Measurements from ENCODE around the gene TBC1D9.

Gene TBC1D9

GRCh38 chr4:140781596-140781995, 25.4 kb upstream of the TBC1D9 start:
- Histone ChIP-seq H3K27ac (ENCODE audit: poor library complexity, severe bottlenecking) (no peak overlapping the region), H3K36me3 (ENCODE audit: low read depth) (no peaks in the 10 kb centered on the region), H3K27me3 (ENCODE audit: insufficient read depth, poor library complexity, severe bottlenecking) (no peaks in the 10 kb centered on the region), H3K9me3 (ENCODE audit: severe bottlenecking) (no peaks in the 10 kb centered on the region), H3K4me3 (ENCODE audit: severe bottlenecking) (no peak overlapping the region), H3K4me1 (ENCODE audit: insufficient read depth, poor library complexity, severe bottlenecking) (no peaks in the 10 kb centered on the region)
- no peak for TF ChIP-seq CTCF (IDR thresholded peaks at IDR 0.05; ENCODE audit: poor library complexity, severe bottlenecking)
- DNase-seq (ENCODE audit: low spot score) (no peak), ATAC-seq (ENCODE audit: low read depth) (no peak)

- Histone ChIP-seq H3K27me3 (ENCODE audit: insufficient read depth, poor library complexity, severe bottlenecking) (no peaks in the 10 kb centered on the region), H3K36me3 (ENCODE audit: low read depth) (no peaks in the 10 kb centered on the region), H3K27ac (ENCODE audit: poor library complexity, severe bottlenecking) (no peak overlapping the region), H3K4me3 (ENCODE audit: severe bottlenecking) (no peak overlapping the region), H3K4me1 (ENCODE audit: insufficient read depth, poor library complexity, severe bottlenecking) (no peaks in the 10 kb centered on the region), H3K9me3 (ENCODE audit: severe bottlenecking) (no peaks in the 10 kb centered on the region)
- ATAC-seq (ENCODE audit: low read depth) (no peak), DNase-seq (ENCODE audit: low spot score) (no peak)
- TF ChIP-seq CTCF (IDR thresholded peaks at IDR 0.05; ENCODE audit: poor library complexity, severe bottlenecking) = no peak
Measured at GRCh38 chr4:140777894-140778293, 21.7 kb upstream of the TBC1D9 start.

- TF ChIP-seq CTCF (IDR thresholded peaks at IDR 0.05; ENCODE audit: poor library complexity, severe bottlenecking) = no peak
- no peak overlapping the region for H3K27ac ChIP-seq (ENCODE audit: poor library complexity, severe bottlenecking)
- no peaks in the 10 kb centered on the region for H3K27me3 ChIP-seq (ENCODE audit: insufficient read depth, poor library complexity, severe bottlenecking)
- no peaks in the 10 kb centered on the region for H3K4me1 ChIP-seq (ENCODE audit: insufficient read depth, poor library complexity, severe bottlenecking)
- no peaks in the 10 kb centered on the region for H3K36me3 ChIP-seq (ENCODE audit: low read depth)
- no peak overlapping the region for H3K4me3 ChIP-seq (ENCODE audit: severe bottlenecking)
- DNase-seq (ENCODE audit: low spot score) = no peak
- no peak for ATAC-seq (ENCODE audit: low read depth)
- no peaks in the 10 kb centered on the region for H3K9me3 ChIP-seq (ENCODE audit: severe bottlenecking)
Measured at GRCh38 chr4:140777386-140777785, 21.2 kb upstream of the TBC1D9 start.

DNA sequence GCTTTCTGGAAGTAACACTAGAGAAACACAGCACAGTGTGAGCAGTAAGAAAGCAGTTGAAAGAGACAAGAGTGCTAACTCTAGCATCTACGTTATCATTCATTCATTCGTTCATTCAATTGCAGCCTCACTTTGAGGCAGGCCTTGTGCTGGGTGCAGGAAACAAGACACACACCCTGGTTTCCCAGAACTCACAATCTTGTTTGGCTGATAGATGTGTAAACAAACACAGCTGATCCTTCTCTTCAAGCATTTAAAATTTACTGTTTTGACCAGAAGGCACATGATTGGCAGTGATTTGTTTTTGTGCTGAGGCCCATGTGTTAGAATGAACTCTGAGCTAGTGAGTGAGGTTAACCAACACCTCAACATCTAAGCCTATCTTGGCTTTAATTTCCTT, 20.4 kb upstream of the TBC1D9 start:
- Histone ChIP-seq H3K9me3 (ENCODE audit: severe bottlenecking) (no peaks in the 10 kb centered on the region), H3K4me1 (ENCODE audit: insufficient read depth, poor library complexity, severe bottlenecking) (no peaks in the 10 kb centered on the region), H3K36me3 (ENCODE audit: low read depth) (no peaks in the 10 kb centered on the region), H3K27me3 (ENCODE audit: insufficient read depth, poor library complexity, severe bottlenecking) (no peaks in the 10 kb centered on the region), H3K4me3 (ENCODE audit: severe bottlenecking) (no peak overlapping the region), H3K27ac (ENCODE audit: poor library complexity, severe bottlenecking) (no peak overlapping the region)
- DNase-seq (ENCODE audit: low spot score) (no peak), ATAC-seq (ENCODE audit: low read depth) (no peak)
- no peak for TF ChIP-seq CTCF (IDR thresholded peaks at IDR 0.05; ENCODE audit: poor library complexity, severe bottlenecking)

DNA sequence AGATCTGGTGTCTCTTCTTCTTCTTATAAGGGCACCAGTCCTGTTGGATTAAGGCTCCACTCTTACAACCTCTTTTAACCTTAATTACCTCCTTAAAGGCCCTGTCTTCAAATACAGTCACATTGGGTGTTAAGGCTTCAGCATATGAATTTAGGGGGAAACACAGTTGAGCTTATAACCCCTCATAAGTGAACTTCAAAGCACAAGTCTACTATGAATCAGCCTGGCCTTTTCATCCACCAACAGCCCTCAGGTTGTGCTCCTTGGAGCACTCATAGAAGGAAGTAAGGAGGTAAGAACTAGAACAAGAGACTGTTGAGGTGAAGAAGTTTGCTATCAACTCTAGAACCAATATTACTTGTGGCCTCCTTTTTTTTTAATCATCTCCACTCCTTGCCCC, 18.8 kb upstream of the TBC1D9 start:
- ATAC-seq (ENCODE audit: low read depth) = no peak
- no peak overlapping the region for H3K27ac ChIP-seq (ENCODE audit: poor library complexity, severe bottlenecking)
- no peak for TF ChIP-seq CTCF (IDR thresholded peaks at IDR 0.05; ENCODE audit: poor library complexity, severe bottlenecking)
- H3K27me3 ChIP-seq (ENCODE audit: insufficient read depth, poor library complexity, severe bottlenecking) = no peaks in the 10 kb centered on the region
- H3K4me1 ChIP-seq (ENCODE audit: insufficient read depth, poor library complexity, severe bottlenecking) = no peaks in the 10 kb centered on the region
- H3K36me3 ChIP-seq (ENCODE audit: low read depth) = no peaks in the 10 kb centered on the region
- H3K9me3 ChIP-seq (ENCODE audit: severe bottlenecking) = no peaks in the 10 kb centered on the region
- H3K4me3 ChIP-seq (ENCODE audit: severe bottlenecking) = no peak overlapping the region
- no peak for DNase-seq (ENCODE audit: low spot score)

Measured in RWPE2 (cell line).